ENCODE results near the gene LRP4. TPM values are rescaled to one million over a fixed set of nuclear protein-coding genes. Genes with fewer than 3 reads are reported as not detected.

Gene LRP4
- total RNA-seq, 1 experiment from 2014 or later: 11.6 TPM

- H4K8ac ChIP-seq (replicated peaks; ENCODE audit: insufficient read length, low read depth, low read length): no peak overlapping the region
- DNase-seq: no peak
- Mint-ChIP-seq H3K27ac (peak overlapping the region in 1 of 3 experiments; percentile 46; a peak in 1 of 7 replicates), H3K4me3 (no peak overlapping the region), H3K4me1 (peaks cover 53 to 54% of the 10 kb centered on the region in 2 experiments), H3K27me3 (ENCODE audit: low read depth) (no peaks in the 10 kb centered on the region), H3K36me3 (ENCODE audit: insufficient read depth in 1 of 3, low read depth in 3 of 3) (peaks cover 0 to 1% (median 0%) of the 10 kb centered on the region in 3 experiments; a peak in 2 of 7 replicates), H3K9me3 (no peaks in the 10 kb centered on the region)
- H3K4ac ChIP-seq (ENCODE audit: low read depth, low read length): no peak overlapping the region
- H3K18ac ChIP-seq (ENCODE audit: insufficient read length, low read depth, low read length): no peak overlapping the region
- no peak overlapping the region for H3K14ac ChIP-seq (ENCODE audit: insufficient read depth, low read length)
- H4K91ac ChIP-seq (ENCODE audit: insufficient read length, low read depth, low read length): no peak overlapping the region
- no peak overlapping the region for H3K4me2 ChIP-seq (ENCODE audit: insufficient read depth, insufficient read length, low read length)
- H3K27me3 ChIP-seq (ENCODE audit: insufficient read depth, low read length): no peaks in the 10 kb centered on the region
- H3K9me3 ChIP-seq (ENCODE audit: control insufficient read depth, low read depth, low read length): no peaks in the 10 kb centered on the region
- H2BK5ac ChIP-seq (ENCODE audit: insufficient read length, low read length): no peak overlapping the region
- H2BK12ac ChIP-seq (ENCODE audit: insufficient read length, low read depth, low read length): no peak overlapping the region
- H3K4me1 ChIP-seq (ENCODE audit: insufficient read depth, low read length): peaks cover 3% of the 10 kb centered on the region; the same call in 1 of the 2 replicates
- no peak overlapping the region for H2AFZ ChIP-seq (ENCODE audit: low read length)
- no peak overlapping the region for H3K9ac ChIP-seq (ENCODE audit: extremely low read depth, insufficient read length, low read length)
- no peak overlapping the region for H2BK120ac ChIP-seq (ENCODE audit: low read depth, low read length, poor library complexity, severe bottlenecking)
- H4K20me1 ChIP-seq (ENCODE audit: control insufficient read depth, insufficient read depth, insufficient read length): no peaks in the 10 kb centered on the region
- H3K23me2 ChIP-seq (ENCODE audit: insufficient read length, low read depth, low read length, poor library complexity, severe bottlenecking): no peaks in the 10 kb centered on the region
- no peak overlapping the region for H2BK15ac ChIP-seq (ENCODE audit: low read depth, low read length)
- H2BK20ac ChIP-seq (ENCODE audit: low read depth, low read length, poor library complexity, severe bottlenecking): no peak overlapping the region
- H3T11ph ChIP-seq (ENCODE audit: low read length): no peak overlapping the region
- WGBS (ENCODE audit: extremely low coverage, insufficient read length, low lambda C conversion rate): no CpG with 5 or more reads among the region's 5 CpGs
- H3K79me2 ChIP-seq (ENCODE audit: insufficient read depth, low read length): no peaks in the 10 kb centered on the region; the same call in 1 of the 2 replicates
- H3K27ac ChIP-seq (ENCODE audit: insufficient read length, low read depth, low read length): no peak overlapping the region
- H3K56ac ChIP-seq (ENCODE audit: insufficient read length, low read depth, low read length): no peak overlapping the region
- no peak overlapping the region for H2AK5ac ChIP-seq (ENCODE audit: insufficient read length, low read length)
- no peak overlapping the region for H4K5ac ChIP-seq (ENCODE audit: insufficient read length, low read depth, low read length)
- TF ChIP-seq, protein P1, sequence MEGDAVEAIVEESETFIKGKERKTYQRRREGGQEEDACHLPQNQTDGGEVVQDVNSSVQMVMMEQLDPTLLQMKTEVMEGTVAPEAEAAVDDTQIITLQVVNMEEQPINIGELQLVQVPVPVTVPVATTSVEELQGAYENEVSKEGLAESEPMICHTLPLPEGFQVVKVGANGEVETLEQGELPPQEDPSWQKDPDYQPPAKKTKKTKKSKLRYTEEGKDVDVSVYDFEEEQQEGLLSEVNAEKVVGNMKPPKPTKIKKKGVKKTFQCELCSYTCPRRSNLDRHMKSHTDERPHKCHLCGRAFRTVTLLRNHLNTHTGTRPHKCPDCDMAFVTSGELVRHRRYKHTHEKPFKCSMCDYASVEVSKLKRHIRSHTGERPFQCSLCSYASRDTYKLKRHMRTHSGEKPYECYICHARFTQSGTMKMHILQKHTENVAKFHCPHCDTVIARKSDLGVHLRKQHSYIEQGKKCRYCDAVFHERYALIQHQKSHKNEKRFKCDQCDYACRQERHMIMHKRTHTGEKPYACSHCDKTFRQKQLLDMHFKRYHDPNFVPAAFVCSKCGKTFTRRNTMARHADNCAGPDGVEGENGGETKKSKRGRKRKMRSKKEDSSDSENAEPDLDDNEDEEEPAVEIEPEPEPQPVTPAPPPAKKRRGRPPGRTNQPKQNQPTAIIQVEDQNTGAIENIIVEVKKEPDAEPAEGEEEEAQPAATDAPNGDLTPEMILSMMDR (conservative IDR thresholded peaks at IDR 0.05): no peak
- no peaks in the 10 kb centered on the region for H3K79me1 ChIP-seq (ENCODE audit: insufficient read depth, low read depth, low read length, poor library complexity, severe bottlenecking)
- no peak overlapping the region for H3K23ac ChIP-seq (ENCODE audit: insufficient read length, low read depth, low read length)
Measured at GRCh38 chr11:46905806-46906205, 12.5 kb downstream of the LRP4 start.
